ENCODE results near the gene ASIC4.

Gene ASIC4

DNA sequence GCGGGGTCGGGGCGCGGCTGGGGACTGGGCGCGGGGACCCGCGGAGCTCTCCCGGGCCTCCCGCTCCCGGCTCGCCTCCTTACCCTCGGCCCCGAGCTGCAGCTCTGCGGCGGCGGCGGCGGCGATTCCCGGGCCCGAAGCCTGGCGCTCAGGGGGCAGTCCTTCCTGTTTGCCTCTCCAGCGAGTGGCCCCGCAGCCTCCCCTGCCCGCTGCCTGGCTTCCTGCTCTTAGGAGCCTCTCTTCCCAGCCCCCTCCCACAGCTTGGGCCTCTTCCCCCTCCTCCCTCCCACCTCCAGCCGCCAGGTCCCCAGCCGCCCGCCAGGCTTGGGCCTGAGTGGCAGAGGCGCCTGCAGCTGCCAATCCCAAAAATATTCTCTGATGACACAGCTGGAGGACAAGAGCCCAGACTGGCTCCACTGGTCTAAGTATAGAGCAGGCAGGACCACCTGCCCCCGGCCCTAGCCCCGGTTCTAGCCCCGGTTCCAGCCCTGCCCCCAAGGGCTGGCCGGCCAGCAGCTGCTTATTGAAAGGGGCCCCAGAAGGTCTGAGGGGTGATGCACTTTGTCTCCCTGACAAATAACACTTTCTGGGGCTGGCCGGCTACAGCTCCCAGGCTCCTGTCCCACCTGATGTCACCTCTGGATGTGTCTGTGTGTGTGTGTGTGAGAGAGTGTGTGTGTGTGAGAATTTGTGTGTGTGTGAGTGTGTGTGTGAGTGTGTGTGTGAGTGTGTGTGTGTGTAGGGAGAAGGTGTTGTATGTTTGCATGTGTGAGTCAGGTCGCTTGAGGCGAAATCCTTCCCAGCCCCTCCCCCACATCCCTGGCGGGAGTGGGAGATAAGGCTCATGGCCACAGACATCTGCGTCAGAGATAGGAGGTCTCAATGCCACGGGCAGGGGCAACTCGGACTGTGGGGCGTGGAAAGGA lies 57.3 kb downstream of the ASIC4 start, which contains the start of gene OBSL1:
Gene OBSL1, minus strand, starts transcription at position 229 of the 926 bp plus-strand sequence. CDS start 307 bp downstream, outside the sequence.
- Histone ChIP-seq H3K9ac (ENCODE audit: low read length) (no peak within 1 kb of the TSS), H2AFZ (ENCODE audit: low read depth, low read length, severe bottlenecking) (no peak within 1 kb of the TSS), H3K4me2 (ENCODE audit: low read depth, low read length, poor library complexity, severe bottlenecking) (no peak within 1 kb of the TSS), H3K9me2 (replicated peaks; ENCODE audit: insufficient read depth, low read length) (no peaks in the 10 kb centered on the region), H3K27ac (ENCODE audit: low read depth, low read length) (no peak within 1 kb of the TSS), H3K27me3 (ENCODE audit: low read length) (no peaks in the 10 kb centered on the region), H3K79me2 (ENCODE audit: insufficient read depth, low read length) (no peaks in the 10 kb centered on the region), H3F3A (ENCODE audit: insufficient read depth) (no peaks in the 10 kb centered on the region), H3K9me3 (ENCODE audit: insufficient read depth, low read length) (no peaks in the 10 kb centered on the region), H3K4me3 (ENCODE audit: insufficient read depth, low read length, poor library complexity, severe bottlenecking) (no peak within 1 kb of the TSS), H3K36me3 (ENCODE audit: low read length) (no peaks in the 10 kb centered on the region), H4K20me1 (ENCODE audit: low read depth, low read length) (no peaks in the 10 kb centered on the region)
- TF ChIP-seq EZH2phosphoT487 (conservative IDR thresholded peaks at IDR 0.05; ENCODE audit: low read length), result no peak
- TF ChIP-seq, protein P1, sequence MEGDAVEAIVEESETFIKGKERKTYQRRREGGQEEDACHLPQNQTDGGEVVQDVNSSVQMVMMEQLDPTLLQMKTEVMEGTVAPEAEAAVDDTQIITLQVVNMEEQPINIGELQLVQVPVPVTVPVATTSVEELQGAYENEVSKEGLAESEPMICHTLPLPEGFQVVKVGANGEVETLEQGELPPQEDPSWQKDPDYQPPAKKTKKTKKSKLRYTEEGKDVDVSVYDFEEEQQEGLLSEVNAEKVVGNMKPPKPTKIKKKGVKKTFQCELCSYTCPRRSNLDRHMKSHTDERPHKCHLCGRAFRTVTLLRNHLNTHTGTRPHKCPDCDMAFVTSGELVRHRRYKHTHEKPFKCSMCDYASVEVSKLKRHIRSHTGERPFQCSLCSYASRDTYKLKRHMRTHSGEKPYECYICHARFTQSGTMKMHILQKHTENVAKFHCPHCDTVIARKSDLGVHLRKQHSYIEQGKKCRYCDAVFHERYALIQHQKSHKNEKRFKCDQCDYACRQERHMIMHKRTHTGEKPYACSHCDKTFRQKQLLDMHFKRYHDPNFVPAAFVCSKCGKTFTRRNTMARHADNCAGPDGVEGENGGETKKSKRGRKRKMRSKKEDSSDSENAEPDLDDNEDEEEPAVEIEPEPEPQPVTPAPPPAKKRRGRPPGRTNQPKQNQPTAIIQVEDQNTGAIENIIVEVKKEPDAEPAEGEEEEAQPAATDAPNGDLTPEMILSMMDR (IDR thresholded peaks at IDR 0.05; ENCODE audit: insufficient read depth, low read length, poor library complexity, severe bottlenecking), result no peak

DNA sequence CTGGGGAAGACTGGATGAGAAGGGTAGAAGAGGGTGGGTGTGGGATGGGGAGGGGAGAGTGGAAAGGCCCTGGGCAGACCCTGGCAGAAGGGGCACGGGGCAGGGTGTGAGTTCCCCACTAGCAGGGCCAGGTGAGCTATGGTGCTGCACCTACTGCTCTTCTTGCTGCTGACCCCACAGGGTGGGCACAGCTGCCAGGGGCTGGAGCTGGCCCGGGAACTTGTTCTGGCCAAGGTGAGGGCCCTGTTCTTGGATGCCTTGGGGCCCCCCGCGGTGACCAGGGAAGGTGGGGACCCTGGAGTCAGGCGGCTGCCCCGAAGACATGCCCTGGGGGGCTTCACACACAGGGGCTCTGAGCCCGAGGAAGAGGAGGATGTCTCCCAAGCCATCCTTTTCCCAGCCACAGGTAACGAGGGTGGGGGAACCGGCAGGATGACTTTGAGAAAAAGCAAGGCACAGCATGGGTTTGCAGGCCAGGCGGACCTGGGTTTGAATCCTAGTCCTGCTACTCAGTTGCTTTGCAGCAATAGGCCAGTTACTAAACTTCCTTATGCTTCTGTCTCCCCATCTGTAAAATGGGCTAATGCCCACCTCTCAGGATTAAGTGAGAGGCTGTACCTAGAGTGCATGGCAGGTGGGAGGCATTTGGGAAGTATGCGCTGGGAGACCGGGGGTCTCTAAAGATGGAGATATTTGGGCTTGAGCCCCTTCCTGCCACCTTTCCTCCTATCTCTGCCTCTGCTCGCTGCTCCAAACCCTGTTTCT lies 58.1 kb downstream of the ASIC4 start, which contains the start of gene INHA:
Gene INHA, plus strand, starts transcription at position 74 of the 765 bp plus-strand sequence. Its CDS starts 65 bp downstream, at position 139.
- Histone ChIP-seq H3K9ac (ENCODE audit: low read length) (no peak within 1 kb of the TSS), H3K4me2 (ENCODE audit: low read depth, low read length, poor library complexity, severe bottlenecking) (no peak within 1 kb of the TSS), H3K9me2 (replicated peaks; ENCODE audit: insufficient read depth, low read length) (no peaks in the 10 kb centered on the region), H2AFZ (ENCODE audit: low read depth, low read length, severe bottlenecking) (no peak within 1 kb of the TSS), H3K9me3 (ENCODE audit: insufficient read depth, low read length) (no peaks in the 10 kb centered on the region), H3K4me3 (ENCODE audit: insufficient read depth, low read length, poor library complexity, severe bottlenecking) (no peak within 1 kb of the TSS), H3F3A (ENCODE audit: insufficient read depth) (no peaks in the 10 kb centered on the region), H3K79me2 (ENCODE audit: insufficient read depth, low read length) (no peaks in the 10 kb centered on the region), H3K27me3 (ENCODE audit: low read length) (no peaks in the 10 kb centered on the region), H4K20me1 (ENCODE audit: low read depth, low read length) (no peaks in the 10 kb centered on the region), H3K36me3 (ENCODE audit: low read length) (no peaks in the 10 kb centered on the region), H3K27ac (ENCODE audit: low read depth, low read length) (no peak within 1 kb of the TSS)
- TF ChIP-seq EZH2phosphoT487 (conservative IDR thresholded peaks at IDR 0.05; ENCODE audit: low read length), result no peak
- TF ChIP-seq, protein P1 (IDR thresholded peaks at IDR 0.05; ENCODE audit: insufficient read depth, low read length, poor library complexity, severe bottlenecking), result no peak

DNA sequence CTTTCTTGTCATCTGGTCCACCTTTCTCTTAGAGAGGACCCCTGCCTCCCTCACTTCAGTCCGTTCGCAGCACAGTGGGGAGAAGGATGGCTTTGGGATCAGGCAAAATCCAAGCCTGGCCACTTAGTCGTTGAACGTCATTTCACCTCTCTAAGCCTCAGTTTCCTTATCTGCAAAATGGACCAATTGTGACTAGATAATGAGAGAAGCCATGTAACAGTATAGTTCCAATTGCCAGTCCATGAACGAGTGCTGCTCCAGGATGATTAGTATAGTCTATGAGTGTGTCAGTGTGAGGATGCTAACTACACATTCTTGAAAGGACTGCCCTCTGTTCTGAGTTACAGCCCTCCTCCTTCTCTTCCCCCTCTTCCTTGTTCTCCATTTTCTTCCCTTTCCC lies 58.9 kb downstream of the ASIC4 start:
- no peak overlapping the region for H3K27ac ChIP-seq (ENCODE audit: low read depth, low read length)
- H3K9me3 ChIP-seq (ENCODE audit: insufficient read depth, low read length), result no peaks in the 10 kb centered on the region
- H3F3A ChIP-seq (ENCODE audit: insufficient read depth), result no peaks in the 10 kb centered on the region
- no peaks in the 10 kb centered on the region for H3K79me2 ChIP-seq (ENCODE audit: insufficient read depth, low read length)
- TF ChIP-seq, protein P1 (IDR thresholded peaks at IDR 0.05; ENCODE audit: insufficient read depth, low read length, poor library complexity, severe bottlenecking), result no peak
- TF ChIP-seq EZH2phosphoT487 (conservative IDR thresholded peaks at IDR 0.05; ENCODE audit: low read length), result no peak
- H3K9ac ChIP-seq (ENCODE audit: low read length), result no peak overlapping the region
- H3K4me2 ChIP-seq (ENCODE audit: low read depth, low read length, poor library complexity, severe bottlenecking), result no peak overlapping the region
- no peaks in the 10 kb centered on the region for H4K20me1 ChIP-seq (ENCODE audit: low read depth, low read length)
- no peak overlapping the region for H3K4me3 ChIP-seq (ENCODE audit: insufficient read depth, low read length, poor library complexity, severe bottlenecking)
- no peaks in the 10 kb centered on the region for H3K9me2 ChIP-seq (replicated peaks; ENCODE audit: insufficient read depth, low read length)
- no peaks in the 10 kb centered on the region for H3K36me3 ChIP-seq (ENCODE audit: low read length)
- H3K27me3 ChIP-seq (ENCODE audit: low read length), result no peaks in the 10 kb centered on the region
- no peak overlapping the region for H2AFZ ChIP-seq (ENCODE audit: low read depth, low read length, severe bottlenecking)
